Measurements from ENCODE around the gene HSD3B7.
"Not testable (repeated sequence)": the region's sequence is repeated elsewhere in the genome, so short reads cannot be mapped to it uniquely, and the experiment has no call there.

Gene HSD3B7

GRCh38 chr16:31002250-31002700, 17.3 kb downstream of the HSD3B7 start:
- DNase-seq (ENCODE audit: low spot score) = no peak

GRCh38 chr16:31002862-31003341, 17.9 kb downstream of the HSD3B7 start:
- no peak for DNase-seq (ENCODE audit: low spot score)

GRCh38 chr16:31003744-31004143, 18.7 kb downstream of the HSD3B7 start:
- DNase-seq (ENCODE audit: low spot score) = no peak

- DNase-seq (ENCODE audit: low spot score) = no peak
Observed at GRCh38 chr16:31004658-31005057, 19.7 kb downstream of the HSD3B7 start.

- no peak for DNase-seq (ENCODE audit: low spot score)
Observed at GRCh38 chr16:31005350-31006085, 20.5 kb downstream of the HSD3B7 start.

GRCh38 chr16:31006086-31006385, 21.0 kb downstream of the HSD3B7 start:
- no peak for DNase-seq (ENCODE audit: low spot score)

GRCh38 chr16:31006589-31006988, 21.6 kb downstream of the HSD3B7 start:
- DNase-seq (ENCODE audit: low spot score) = no peak

- no peak for DNase-seq (ENCODE audit: low spot score)
Observed at GRCh38 chr16:31007684-31008083, 22.7 kb downstream of the HSD3B7 start.

GRCh38 chr16:31008149-31008548, 23.1 kb downstream of the HSD3B7 start:
- no peak for DNase-seq (ENCODE audit: low spot score)

- DNase-seq (ENCODE audit: low spot score) = no peak
Observed at GRCh38 chr16:31008551-31008950, 23.5 kb downstream of the HSD3B7 start.

- DNase-seq (ENCODE audit: low spot score) = no peak
Observed at GRCh38 chr16:31009120-31009519, 24.1 kb downstream of the HSD3B7 start.

- DNase-seq (ENCODE audit: low spot score) = no peak
Observed at GRCh38 chr16:31009894-31010584, 25.0 kb downstream of the HSD3B7 start.

GRCh38 chr16:31010585-31011325, 25.7 kb downstream of the HSD3B7 start, which contains the start of gene STX1B:
STX1B (minus strand) TSS chr16:31010638; CDS start chr16:31010396, 242 bp downstream.
- no peak for DNase-seq (ENCODE audit: low spot score)

GRCh38 chr16:31011815-31012214, 26.8 kb downstream of the HSD3B7 start:
- DNase-seq (ENCODE audit: low spot score) = not testable (repeated sequence)

GRCh38 chr16:31013292-31013691, 28.3 kb downstream of the HSD3B7 start:
- not testable (repeated sequence) for DNase-seq (ENCODE audit: low spot score)

- no peak for DNase-seq (ENCODE audit: low spot score)
Observed at GRCh38 chr16:31016018-31016417, 31.0 kb downstream of the HSD3B7 start.

- peak; percentile 76 for DNase-seq (ENCODE audit: low spot score)
Observed at GRCh38 chr16:31017756-31018155, 32.7 kb downstream of the HSD3B7 start.

GRCh38 chr16:31020536-31020935, 35.5 kb downstream of the HSD3B7 start:
- no peak for DNase-seq (ENCODE audit: low spot score)

- no peak for DNase-seq (ENCODE audit: low spot score)
Observed at GRCh38 chr16:31022544-31023251, 37.7 kb downstream of the HSD3B7 start.

GRCh38 chr16:31023252-31023602, 38.2 kb downstream of the HSD3B7 start:
- no peak for DNase-seq (ENCODE audit: low spot score)

- no peak for DNase-seq (ENCODE audit: low spot score)
Observed at GRCh38 chr16:31023627-31024226, 38.7 kb downstream of the HSD3B7 start.

GRCh38 chr16:31025339-31025738, 40.3 kb downstream of the HSD3B7 start:
- DNase-seq (ENCODE audit: low spot score) = no peak

Data from hematopoietic multipotent progenitor cell treated with erythropoietin and hydrocortisone succinate and interleukin-3 and kit ligand, for 15 days (in vitro differentiated cells).